Measurements from ENCODE around the gene ACVR1B.

ACVR1B gene

DNA sequence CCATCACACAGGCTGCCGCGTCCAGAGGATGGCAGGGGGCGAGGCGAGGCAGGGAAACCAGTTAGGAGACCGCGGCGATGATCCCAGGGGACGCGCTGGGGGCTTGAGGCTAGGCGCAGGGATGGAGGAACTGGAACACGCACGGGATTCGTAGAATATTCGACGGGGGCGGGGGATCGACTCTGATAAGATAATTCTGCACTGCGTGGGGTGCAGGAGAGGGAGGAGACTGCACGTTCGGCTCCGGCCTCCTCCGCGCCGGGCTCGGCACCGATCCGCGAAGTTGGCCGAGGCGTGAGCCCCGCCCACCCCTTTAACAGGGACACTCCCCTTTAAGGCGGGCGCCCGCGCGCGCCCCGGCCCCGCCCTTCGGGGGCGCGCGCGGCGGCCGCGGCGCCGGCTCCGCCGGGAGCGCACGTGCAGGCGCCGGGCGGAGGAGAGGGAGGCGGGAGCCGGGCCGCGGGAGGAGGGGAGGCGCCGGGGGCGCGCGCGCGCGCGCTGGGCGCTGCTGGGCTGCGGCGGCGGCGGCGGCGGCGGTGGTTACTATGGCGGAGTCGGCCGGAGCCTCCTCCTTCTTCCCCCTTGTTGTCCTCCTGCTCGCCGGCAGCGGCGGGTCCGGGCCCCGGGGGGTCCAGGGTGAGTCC, at the start of gene ACVR1B:
Gene ACVR1B (plus strand): TSS at position 501 of the 644 bp plus-strand sequence. CDS start 45 bp downstream, at position 546.
- DNase-seq (ENCODE audit: extremely low read depth in 1 of 2, low read depth in 1 of 2), result peak; percentile 73 to 81

DNA sequence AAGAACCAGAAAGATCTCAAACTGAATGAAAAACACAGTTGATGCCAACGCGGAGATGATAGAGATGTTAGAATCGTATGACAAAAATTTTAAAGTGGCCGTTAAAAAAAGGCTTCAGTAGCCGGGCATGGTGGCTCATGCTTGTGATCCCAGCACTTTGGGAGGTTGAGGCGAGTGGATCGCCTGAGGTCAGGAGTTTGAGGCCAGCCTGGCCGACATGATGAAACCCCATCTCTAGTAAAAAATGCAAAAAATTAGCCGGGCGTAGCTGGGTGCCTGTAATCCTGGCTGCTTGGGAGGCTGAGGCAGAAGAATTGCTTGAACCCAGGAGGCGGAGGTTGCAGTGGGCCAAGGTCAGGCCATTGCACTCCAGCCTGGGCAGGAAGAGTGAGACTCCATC, 49.6 kb upstream of the ACVR1B start:
- DNase-seq (ENCODE audit: extremely low read depth in 1 of 2, low read depth in 1 of 2), result no peak

DNA sequence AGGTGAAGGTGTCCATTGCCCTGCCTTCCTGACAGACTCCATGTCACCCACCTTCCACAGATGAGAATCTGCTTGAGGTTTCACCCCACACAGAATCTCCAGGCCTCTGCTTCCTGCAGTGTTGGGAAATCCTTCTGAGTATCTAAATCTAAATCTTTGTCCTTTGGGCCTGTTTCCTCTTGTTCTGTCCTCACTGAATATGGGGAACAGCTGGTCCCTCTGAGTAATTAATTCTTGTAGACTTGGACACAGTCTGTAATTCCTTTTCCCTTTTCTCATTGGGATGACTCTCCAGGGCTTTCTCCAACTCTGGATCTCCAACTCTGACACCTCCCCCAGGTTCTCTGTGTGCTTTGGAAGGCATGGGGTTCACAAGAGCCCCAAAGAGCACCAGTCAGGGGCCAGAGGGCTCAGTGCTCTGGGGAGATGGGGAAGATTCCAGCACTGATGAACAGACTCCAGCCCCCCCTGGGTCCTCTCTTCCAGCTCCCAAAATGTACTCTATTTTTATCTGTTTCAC, 46.5 kb upstream of the ACVR1B start:
- no peak for DNase-seq (ENCODE audit: extremely low read depth in 1 of 2, low read depth in 1 of 2)

- DNase-seq (ENCODE audit: extremely low read depth in 1 of 2, low read depth in 1 of 2), result no peak
These were observed 45.7 kb upstream of the ACVR1B start for GRCh38 chr12:51905471-51906429.

DNA sequence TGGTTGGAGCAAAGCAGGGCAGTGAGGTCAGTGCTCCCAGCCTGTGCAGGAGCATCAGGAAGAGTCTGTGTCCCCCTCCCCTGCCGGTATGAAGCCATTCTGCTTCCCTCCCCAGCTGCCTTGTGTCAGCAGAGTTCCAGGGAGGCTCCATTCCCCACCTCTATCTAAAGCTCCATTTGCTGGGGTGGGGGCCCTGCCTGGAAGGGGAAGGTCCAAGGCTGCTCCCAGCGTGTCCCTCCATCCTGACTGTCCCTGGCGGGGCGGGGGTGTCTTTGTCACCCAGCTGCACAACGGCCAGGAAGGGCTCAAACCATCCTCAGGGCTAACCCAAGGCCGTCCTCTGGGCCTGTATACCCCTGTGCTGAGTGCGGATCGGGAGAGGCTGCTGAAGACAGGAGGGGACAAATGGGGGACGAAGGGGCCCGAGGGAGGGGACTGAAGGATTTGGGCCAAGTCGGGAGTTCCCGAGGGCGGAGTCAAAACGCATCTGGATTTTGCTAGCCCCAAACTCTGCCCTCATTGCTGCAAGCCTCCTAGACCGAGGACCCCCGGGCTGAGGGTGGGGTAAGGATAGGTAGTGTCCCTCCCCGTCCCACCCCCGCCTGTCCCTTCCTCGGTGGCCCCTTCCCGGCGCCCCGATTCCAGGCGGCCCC, 44.9 kb upstream of the ACVR1B start:
- DNase-seq (ENCODE audit: extremely low read depth in 1 of 2, low read depth in 1 of 2), result no peak

DNA sequence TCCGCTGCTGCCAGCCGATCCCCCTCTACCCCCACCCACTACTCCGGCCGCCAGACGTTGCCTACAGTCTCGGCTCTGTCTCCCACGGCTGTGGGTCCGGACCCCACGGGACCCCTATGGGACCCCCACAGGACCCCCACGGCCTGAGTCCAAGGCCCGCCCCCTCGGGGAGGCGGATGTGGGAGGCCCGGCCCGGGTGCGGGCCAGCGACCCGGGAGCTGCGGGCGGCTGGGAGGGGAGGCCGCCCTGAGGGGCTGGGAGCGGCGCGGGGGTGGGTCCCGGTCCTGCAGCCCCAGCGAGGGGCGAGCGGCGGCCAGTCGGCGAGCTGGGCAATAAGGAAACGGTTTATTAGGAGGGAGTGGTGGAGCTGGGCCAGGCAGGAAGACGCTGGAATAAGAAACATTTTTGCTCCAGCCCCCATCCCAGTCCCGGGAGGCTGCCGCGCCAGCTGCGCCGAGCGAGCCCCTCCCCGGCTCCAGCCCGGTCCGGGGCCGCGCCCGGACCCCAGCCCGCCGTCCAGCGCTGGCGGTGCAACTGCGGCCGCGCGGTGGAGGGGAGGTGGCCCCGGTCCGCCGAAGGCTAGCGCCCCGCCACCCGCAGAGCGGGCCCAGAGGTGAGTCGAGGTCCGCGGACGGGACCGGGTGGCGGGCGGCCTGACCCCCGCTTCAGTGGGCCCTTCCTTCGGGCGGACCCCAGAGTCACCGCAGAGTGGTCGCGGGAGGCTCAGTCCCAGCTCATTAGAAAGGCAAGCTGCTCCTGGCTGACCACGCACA, 44.2 kb upstream of the ACVR1B start, which contains the start of gene ACVRL1:
Gene ACVRL1 (plus strand): TSS at position 422 of the 773 bp plus-strand sequence. CDS start 4,971 bp downstream, outside the sequence.
- no peak for DNase-seq (ENCODE audit: extremely low read depth in 1 of 2, low read depth in 1 of 2)

- no peak for DNase-seq (ENCODE audit: extremely low read depth in 1 of 2, low read depth in 1 of 2)
These were observed 43.6 kb upstream of the ACVR1B start for GRCh38 chr12:51907856-51908425.

DNA sequence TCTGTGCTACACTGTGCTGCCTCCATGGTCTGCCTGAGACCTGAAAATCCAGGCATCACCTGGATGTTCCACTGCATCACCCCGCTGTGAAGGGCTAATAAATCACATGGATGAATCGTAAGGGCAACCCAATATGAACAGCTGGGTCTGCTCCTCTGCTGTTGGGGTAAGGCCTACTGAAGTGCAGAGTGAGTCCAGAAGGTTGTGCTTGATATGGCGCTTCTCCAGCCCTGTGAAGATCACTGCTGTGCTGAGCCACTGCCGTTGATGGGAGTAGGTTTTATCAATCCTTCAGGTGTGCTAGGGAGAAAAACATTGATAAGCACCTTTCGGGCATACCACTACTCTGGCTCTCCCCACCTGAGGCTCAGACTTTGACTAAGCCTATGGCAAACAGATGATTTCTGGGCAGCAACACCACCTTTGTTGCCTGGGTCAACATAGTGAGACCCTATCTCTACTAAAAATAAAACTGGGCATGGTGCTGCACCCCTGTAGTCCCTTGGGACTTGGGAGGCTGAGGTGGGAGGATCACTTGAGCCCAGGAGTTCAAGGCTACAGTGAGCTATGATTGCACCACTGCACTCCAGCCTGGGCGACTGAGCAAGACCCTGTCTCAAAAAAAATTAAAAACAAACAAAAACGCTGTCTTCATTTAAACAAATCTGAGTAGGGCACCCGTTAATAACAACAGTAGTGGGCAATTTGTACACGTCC, 42.5 kb upstream of the ACVR1B start:
- no peak for DNase-seq (ENCODE audit: extremely low read depth in 1 of 2, low read depth in 1 of 2)

DNA sequence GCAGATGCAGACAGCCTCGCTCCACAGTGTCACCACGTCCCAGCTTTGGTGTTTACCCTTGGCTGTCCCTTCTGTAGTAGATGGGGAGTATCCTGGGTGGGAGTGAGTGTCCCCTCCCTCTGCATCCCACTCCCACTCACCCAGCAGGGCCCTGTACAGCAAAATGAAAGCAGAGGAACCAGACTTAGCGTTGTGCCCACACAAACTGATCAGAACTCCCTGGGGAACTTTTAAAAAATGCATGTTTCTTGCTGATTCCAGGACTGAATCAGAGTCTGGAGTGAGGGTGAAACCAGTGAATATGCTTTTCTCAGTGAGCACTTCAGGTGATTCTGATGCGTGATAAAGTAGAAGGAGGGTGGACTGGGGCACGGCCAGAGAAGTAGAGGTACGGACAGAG, 41.3 kb upstream of the ACVR1B start:
- DNase-seq (ENCODE audit: extremely low read depth in 1 of 2, low read depth in 1 of 2), result no peak

DNA sequence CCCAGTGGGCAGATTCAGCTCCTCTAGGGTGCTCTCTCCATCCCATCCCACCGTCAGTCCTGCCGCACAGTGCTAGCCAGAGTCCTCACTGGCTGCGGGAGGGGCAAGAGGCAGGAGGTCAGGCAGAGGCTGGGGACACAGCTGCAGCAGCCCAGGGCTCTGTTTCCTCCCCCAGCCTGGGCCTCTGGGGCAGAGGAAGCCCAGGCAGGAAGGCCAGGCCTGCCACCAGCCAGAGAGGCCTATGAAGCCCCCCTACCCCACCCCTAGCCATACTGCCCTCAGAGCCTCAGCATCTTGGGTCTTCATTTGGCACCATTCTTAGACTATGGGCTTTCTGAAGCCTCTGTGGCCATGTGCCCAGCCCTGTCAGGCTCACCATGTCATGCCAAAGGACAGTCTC, 40.8 kb upstream of the ACVR1B start:
- DNase-seq (ENCODE audit: extremely low read depth in 1 of 2, low read depth in 1 of 2), result no peak

DNA sequence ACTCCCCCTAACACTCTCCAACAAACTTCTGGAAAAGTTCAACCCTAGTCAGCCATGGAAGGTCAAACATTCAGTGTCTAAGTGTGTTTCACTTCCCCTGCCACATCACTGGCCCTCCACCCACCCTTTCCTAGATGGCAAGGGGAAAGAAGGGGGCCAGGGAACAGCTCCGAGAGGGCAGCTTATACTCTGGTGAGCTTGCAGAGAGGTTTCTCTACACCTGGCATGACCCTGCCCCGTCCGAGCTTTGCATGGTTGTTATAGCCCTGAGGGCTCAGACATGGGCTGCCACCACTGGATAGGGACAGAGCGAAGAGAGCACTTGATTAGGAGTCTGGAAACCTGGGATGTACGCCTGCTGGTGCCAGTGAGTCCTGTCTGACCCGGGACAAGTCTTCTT, 40.2 kb upstream of the ACVR1B start:
- no peak for DNase-seq (ENCODE audit: extremely low read depth in 1 of 2, low read depth in 1 of 2)

DNA sequence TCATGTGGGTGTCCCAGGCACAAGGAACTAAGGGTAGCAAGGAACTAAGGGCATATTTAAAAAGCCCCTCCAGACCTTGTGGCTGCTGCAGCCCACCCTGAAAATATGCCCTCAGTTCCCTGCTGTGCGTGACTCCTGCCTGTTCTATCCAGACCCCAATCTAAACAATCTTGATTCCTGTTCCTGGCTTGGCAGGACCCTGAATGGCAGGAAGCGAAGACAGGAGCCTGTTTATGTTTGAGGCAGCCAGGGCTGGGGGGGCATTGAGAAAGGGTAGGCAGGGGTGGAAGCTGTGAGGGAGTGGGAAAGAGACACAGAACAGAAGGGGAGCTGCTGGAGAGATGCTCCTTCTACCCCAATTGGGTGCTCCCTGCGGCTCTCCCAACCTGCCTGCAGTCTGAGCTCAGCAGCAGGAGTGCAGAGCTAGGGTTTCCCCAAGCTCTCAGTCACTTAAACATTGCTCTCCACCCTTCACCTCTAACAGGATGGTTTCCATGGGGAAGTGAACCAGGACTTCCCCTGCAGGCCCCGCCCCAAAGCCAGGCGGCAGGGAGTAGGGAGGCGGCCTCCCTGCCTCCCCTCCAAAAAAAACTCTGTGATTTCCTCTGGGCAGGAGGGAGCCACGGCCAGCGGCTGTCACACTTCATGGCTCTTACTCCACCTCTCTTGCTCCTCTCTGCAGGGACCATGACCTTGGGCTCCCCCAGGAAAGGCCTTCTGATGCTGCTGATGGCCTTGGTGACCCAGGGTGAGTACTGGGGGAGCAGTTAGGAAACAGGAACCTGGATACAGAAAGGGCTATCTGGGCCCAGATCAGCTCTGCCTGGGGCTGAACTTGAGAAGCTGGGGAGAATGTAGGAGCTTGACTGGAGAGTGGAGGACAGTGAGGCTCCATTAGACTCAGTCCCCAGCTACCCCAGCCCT, 39.4 kb upstream of the ACVR1B start:
- DNase-seq (ENCODE audit: extremely low read depth in 1 of 2, low read depth in 1 of 2), result no peak

- no peak for DNase-seq (ENCODE audit: extremely low read depth in 1 of 2, low read depth in 1 of 2)
These were observed 38.1 kb upstream of the ACVR1B start for GRCh38 chr12:51913071-51914033.

GRCh38 chr12:51914034-51914923, 37.2 kb upstream of the ACVR1B start:
- no peak for DNase-seq (ENCODE audit: extremely low read depth in 1 of 2, low read depth in 1 of 2)

GRCh38 chr12:51915003-51915625, 36.4 kb upstream of the ACVR1B start:
- no peak for DNase-seq (ENCODE audit: extremely low read depth in 1 of 2, low read depth in 1 of 2)

- no peak for DNase-seq (ENCODE audit: extremely low read depth in 1 of 2, low read depth in 1 of 2)
These were observed 35.5 kb upstream of the ACVR1B start for GRCh38 chr12:51915951-51916350.
